Gastrocnemius medialis (tissue), 4 donors: ENCODE measurements around the gene ILRUN.

Experiments used
- POLR2A ChIP-seq, 2 donors: fragments of 450-650 bp; IDR thresholded peaks; one replicate each; pipeline ENCODE4 v1.6.1; 2017; ENCODE audit warnings: antibody characterized with exemption in 2 of 2, mild to moderate bottlenecking in 2 of 2, moderate library complexity in 2 of 2
- TF ChIP-seq, protein P1 (sequence below), 5 experiments: fragments of 450-650 bp in 3 of 5; fragments of 200-600 bp in 2 of 5; sonication (generic) in 2 of 5; IDR thresholded peaks in 4 of 5; conservative IDR thresholded peaks in 1 of 5; 1 replicate in 4 of 5; 2 replicates in 1 of 5; pipeline ENCODE4 v1.5.1; 2016 to 2019; ENCODE audit warnings: antibody characterized with exemption in 5 of 5, mild to moderate bottlenecking in 3 of 5, moderate library complexity in 3 of 5

DNA sequence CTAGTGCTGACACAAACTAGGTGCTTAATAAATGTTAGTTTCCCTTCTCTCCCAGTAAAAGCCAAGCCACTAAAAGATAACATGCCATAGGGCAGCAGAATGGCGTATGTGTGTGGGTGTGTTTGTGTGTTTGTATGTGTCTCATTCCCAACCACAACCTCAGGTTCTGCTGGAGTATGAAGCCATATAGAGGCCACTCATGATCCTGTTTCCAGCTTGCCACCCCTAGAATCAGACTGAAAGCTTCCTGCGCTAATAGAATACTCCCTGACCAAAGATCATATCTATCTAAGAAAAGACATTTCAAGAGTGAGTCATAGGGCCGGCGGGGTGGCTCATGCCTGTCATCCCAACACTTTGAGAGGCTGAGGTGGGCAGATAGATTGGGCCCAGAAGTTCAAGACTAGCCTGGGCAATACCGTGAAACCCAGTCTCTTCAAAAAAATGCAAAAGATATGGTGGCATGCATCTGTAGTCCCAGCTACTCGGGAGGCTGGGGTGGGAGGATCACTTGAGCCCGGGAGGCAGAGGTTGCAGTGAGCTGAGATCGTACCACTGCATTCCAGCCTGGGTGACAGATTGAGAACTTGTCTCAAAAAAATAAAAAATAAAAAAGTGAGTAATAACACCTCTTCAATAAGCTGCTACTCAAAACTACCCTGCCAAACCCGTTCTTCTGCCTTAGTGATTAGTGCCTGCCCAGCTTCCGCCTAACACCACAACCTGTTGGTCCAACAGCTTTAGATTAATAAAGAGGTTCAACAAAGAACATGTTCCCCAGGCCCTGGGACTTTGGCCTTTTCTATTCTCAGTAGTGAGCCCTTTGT lies 48.9 kb upstream of the ILRUN start:
- TF ChIP-seq, protein P1, sequence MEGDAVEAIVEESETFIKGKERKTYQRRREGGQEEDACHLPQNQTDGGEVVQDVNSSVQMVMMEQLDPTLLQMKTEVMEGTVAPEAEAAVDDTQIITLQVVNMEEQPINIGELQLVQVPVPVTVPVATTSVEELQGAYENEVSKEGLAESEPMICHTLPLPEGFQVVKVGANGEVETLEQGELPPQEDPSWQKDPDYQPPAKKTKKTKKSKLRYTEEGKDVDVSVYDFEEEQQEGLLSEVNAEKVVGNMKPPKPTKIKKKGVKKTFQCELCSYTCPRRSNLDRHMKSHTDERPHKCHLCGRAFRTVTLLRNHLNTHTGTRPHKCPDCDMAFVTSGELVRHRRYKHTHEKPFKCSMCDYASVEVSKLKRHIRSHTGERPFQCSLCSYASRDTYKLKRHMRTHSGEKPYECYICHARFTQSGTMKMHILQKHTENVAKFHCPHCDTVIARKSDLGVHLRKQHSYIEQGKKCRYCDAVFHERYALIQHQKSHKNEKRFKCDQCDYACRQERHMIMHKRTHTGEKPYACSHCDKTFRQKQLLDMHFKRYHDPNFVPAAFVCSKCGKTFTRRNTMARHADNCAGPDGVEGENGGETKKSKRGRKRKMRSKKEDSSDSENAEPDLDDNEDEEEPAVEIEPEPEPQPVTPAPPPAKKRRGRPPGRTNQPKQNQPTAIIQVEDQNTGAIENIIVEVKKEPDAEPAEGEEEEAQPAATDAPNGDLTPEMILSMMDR (IDR thresholded peaks at IDR 0.05 in 4 of 5, conservative IDR thresholded peaks at IDR 0.05 in 1 of 5) = no peak
- TF ChIP-seq POLR2A (IDR thresholded peaks at IDR 0.05) = no peak
